Ishikawa (cell line): ENCODE data around the gene CD55.

Experiments used
- CEBPB ChIP-seq: IDR thresholded peaks from 2 replicates; pipeline ENCODE4 v1.6.1; 2012
- CREB1 ChIP-seq: IDR thresholded peaks from 2 replicates; pipeline ENCODE4 v1.6.1; 2012; ENCODE audit warnings: low read depth
- EGR1 ChIP-seq: IDR thresholded peaks from 2 replicates; pipeline ENCODE4 v1.6.1; 2012
- EP300 ChIP-seq: IDR thresholded peaks from 2 replicates; pipeline ENCODE4 v1.6.1; 2012; ENCODE audit warnings: borderline replicate concordance
- FOXM1 ChIP-seq: IDR thresholded peaks from 2 replicates; pipeline ENCODE4 v1.6.1; 2012; ENCODE audit warnings: low read depth, borderline replicate concordance
- NFIC ChIP-seq: IDR thresholded peaks from 2 replicates; pipeline ENCODE4 v1.6.1; 2012
- RAD21 ChIP-seq: IDR thresholded peaks from 2 replicates; pipeline ENCODE4 v1.6.1; 2012; ENCODE audit warnings: low read depth
- TAF1 ChIP-seq: IDR thresholded peaks from 2 replicates; pipeline ENCODE4 v1.6.1; 2012; ENCODE audit warnings: low read depth, mild to moderate bottlenecking
- TCF12 ChIP-seq: IDR thresholded peaks from 2 replicates; pipeline ENCODE4 v1.6.1; 2012; ENCODE audit warnings: low read depth
- TEAD4 ChIP-seq: IDR thresholded peaks from 2 replicates; pipeline ENCODE4 v1.6.1; 2012
- YY1 ChIP-seq: IDR thresholded peaks from 2 replicates; pipeline ENCODE4 v1.6.1; 2012; ENCODE audit warnings: low read depth
- ZBTB7A ChIP-seq: IDR thresholded peaks from 2 replicates; pipeline ENCODE4 v1.6.1; 2012; ENCODE audit warnings: low read depth
- TF ChIP-seq, protein P1 (sequence below): IDR thresholded peaks from 2 replicates; pipeline ENCODE4 v1.6.1; 2012
- TF ChIP-seq, protein P2 (sequence below): IDR thresholded peaks from 2 replicates; pipeline ENCODE4 v1.6.1; 2012; ENCODE audit warnings: low read depth, mild to moderate bottlenecking
- TF ChIP-seq, protein P3 (sequence below): IDR thresholded peaks from 2 replicates; pipeline ENCODE4 v1.6.1; 2012

Gene CD55

DNA sequence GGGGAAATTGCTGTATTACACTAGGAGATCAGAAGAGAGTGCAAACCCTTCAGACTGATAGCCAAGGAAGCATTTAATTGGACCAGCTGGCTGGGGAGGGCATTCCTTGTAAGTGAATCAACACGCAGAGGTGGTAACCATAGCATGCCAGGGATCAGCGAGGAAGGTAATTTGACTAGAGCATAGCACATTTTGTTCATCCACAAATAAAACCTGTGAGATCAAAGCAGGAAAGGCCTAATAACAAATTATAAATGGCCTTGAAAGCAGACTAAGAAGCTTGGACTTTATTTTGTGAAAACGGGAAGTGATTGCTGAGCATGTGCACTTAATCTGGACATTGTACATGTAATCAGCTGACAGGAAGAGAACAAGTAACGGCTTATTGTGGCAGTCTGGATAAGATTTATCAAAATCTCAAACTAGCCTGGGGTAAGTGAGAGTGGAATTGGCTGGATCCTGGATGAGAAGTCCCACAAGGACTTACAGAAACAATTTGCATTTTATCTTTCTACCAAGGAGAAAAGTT, 11.7 kb upstream of the CD55 start:
- TF ChIP-seq TEAD4 (peak; percentile 85), EP300 (no peak), RAD21 (no peak), TCF12 (0 out of 2 replicates have a peak, but pooled peaks have one; percentile 39), EGR1 (no peak), TAF1 (no peak)
- TF ChIP-seq, protein P1, sequence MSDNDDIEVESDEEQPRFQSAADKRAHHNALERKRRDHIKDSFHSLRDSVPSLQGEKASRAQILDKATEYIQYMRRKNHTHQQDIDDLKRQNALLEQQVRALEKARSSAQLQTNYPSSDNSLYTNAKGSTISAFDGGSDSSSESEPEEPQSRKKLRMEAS, result peak; percentile 72

DNA sequence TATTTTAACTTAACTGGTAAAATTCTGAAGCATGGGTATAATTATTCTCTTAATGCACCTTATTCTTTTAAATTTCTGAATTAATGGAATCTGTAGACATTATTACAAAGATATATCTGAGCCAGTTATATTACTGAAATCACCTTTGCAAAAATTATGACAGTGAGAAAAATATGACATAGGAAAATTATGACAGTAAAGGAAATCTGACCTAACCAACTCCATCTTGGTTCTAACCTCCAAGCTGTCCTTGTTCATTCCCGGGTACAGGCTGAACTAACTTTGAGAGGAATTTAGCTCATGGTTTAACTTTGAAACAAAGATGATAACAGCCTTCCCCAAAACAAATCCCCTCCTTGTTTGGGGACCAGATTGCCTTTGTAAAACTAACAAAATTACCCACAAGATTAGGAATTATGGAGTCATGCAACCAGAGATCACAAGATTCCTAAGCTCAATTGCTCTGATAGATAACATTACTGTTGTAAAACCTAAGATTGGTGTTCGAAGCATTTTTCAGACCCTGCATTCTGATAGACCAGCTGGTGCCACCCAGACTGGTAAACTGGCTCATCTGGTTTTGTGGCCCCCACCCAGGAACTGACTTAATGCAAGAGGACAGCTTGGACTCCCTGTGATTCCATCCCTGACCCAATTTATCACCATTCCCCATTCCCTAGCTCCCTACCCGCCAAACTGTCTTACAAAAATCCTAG, 9.4 kb upstream of the CD55 start:
- TF ChIP-seq RAD21 (no peak), TCF12 (no peak), TAF1 (no peak), ZBTB7A (no peak), NFIC (no peak), CREB1 (no peak)
- TF ChIP-seq, protein P1, result no peak

DNA sequence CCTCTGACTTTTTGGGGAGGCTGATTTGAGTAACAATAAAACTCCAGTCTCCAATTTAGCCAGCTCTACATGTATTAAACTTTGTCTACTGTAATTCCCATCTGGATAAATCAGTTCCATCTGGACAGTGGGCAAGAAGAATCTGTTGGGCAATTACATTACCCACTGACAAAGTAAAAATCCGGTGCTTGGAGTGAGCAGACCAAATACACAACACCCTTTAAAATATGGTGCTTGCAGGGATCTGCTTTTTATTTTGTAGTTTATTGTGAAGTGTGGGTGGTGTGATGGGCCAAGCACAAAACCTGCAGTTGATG, 8.9 kb upstream of the CD55 start:
- TF ChIP-seq ZBTB7A, result no peak
- TF ChIP-seq NFIC, result no peak
- TF ChIP-seq TAF1, result no peak
- no peak for TF ChIP-seq RAD21
- TF ChIP-seq, protein P2, sequence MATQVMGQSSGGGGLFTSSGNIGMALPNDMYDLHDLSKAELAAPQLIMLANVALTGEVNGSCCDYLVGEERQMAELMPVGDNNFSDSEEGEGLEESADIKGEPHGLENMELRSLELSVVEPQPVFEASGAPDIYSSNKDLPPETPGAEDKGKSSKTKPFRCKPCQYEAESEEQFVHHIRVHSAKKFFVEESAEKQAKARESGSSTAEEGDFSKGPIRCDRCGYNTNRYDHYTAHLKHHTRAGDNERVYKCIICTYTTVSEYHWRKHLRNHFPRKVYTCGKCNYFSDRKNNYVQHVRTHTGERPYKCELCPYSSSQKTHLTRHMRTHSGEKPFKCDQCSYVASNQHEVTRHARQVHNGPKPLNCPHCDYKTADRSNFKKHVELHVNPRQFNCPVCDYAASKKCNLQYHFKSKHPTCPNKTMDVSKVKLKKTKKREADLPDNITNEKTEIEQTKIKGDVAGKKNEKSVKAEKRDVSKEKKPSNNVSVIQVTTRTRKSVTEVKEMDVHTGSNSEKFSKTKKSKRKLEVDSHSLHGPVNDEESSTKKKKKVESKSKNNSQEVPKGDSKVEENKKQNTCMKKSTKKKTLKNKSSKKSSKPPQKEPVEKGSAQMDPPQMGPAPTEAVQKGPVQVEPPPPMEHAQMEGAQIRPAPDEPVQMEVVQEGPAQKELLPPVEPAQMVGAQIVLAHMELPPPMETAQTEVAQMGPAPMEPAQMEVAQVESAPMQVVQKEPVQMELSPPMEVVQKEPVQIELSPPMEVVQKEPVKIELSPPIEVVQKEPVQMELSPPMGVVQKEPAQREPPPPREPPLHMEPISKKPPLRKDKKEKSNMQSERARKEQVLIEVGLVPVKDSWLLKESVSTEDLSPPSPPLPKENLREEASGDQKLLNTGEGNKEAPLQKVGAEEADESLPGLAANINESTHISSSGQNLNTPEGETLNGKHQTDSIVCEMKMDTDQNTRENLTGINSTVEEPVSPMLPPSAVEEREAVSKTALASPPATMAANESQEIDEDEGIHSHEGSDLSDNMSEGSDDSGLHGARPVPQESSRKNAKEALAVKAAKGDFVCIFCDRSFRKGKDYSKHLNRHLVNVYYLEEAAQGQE, result no peak
- TF ChIP-seq FOXM1, result no peak
- TF ChIP-seq CREB1, result no peak
- TF ChIP-seq, protein P3, sequence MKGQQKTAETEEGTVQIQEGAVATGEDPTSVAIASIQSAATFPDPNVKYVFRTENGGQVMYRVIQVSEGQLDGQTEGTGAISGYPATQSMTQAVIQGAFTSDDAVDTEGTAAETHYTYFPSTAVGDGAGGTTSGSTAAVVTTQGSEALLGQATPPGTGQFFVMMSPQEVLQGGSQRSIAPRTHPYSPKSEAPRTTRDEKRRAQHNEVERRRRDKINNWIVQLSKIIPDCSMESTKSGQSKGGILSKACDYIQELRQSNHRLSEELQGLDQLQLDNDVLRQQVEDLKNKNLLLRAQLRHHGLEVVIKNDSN, result no peak
- TF ChIP-seq EP300, result no peak
- no peak for TF ChIP-seq TCF12

DNA sequence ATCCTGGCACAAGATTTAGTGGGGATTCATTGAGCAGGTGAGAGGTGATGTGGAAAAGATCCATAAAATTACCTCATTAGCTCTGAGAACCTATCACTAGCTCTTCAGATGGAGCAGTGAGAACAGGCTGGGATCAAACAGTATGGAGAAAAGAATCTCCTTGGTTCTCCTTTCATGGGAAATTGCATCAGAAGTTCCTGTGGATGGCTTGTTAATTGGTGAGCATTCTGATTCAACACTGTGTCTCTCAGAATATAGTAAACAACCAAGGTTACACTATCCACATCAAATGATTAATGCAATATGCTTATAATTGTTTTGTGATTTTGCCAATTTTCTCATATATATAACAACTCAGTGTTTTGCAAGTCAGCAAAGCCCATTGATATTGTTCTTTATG, 8.3 kb upstream of the CD55 start:
- TF ChIP-seq, protein P2, result no peak
- TF ChIP-seq EP300 (no peak), ZBTB7A (no peak), TCF12 (no peak), FOXM1 (no peak), RAD21 (no peak), EGR1 (no peak), CREB1 (no peak), TEAD4 (no peak), CEBPB (no peak), YY1 (no peak), NFIC (no peak), TAF1 (no peak)
- TF ChIP-seq, protein P3, result no peak
- TF ChIP-seq, protein P1, result no peak

DNA sequence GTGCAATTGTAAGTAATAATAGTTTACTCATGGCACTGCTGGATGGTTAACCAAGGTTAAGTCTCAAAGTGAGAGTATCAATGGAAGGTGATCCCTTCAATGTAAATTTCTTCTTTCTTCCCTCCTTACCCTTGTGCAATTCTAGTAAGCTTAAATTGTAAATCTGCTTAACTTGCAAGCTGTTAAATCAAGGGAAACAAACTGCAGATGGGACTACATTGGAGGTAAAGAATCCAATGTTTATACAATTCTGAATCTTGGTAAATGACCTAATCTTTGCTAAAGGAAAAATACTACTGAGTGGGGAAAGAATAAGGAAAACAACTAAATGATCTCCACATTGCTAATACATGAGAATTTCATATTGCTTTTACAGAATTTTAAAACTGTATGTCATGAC, 6.7 kb upstream of the CD55 start:
- TF ChIP-seq FOXM1 (no peak), TCF12 (no peak), TAF1 (no peak), CREB1 (no peak), NFIC (no peak), EGR1 (no peak)
- TF ChIP-seq, protein P2, result no peak
